NCI-H2107 treated with DMSO at 0.1 percent for 48 hours (cell line): Measurements from ENCODE around the gene PRDX3.

Experiments used
- DNase-seq: peaks from one replicate; lab custom pipeline; 2025; ENCODE audit not compliant: unreplicated experiment; lab: John Stamatoyannopoulos, UW

Gene PRDX3

GRCh38 chr10:119178372-119179119, at the start of gene PRDX3:
PRDX3 (minus strand) TSS chr10:119178812; CDS start chr10:119178790, 22 bp downstream.
- DNase-seq = peak; percentile 62

DNA sequence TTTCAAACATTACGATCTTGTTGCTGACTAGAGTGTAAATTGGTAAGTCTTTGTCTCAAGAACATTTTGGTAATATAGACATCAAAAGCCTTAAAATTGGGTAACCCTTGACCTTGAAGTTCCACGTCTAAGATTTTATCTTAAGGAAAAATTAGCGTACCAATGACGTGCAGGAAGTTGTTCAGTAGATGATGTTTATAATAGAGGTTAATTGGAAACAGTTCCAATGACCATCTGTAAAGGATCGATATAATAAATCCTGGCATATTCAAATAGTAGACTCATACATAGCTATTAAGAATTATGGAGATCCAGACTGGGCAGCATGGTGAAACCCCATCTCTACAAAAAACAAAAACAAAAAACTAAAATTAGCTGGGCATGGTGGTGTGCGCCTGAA, 49.2 kb upstream of the PRDX3 start:
- DNase-seq = no peak

- DNase-seq = no peak
These were observed 46.6 kb upstream of the PRDX3 start for GRCh38 chr10:119225083-119225658.

GRCh38 chr10:119222966-119223386, 44.4 kb upstream of the PRDX3 start:
- DNase-seq = no peak

DNA sequence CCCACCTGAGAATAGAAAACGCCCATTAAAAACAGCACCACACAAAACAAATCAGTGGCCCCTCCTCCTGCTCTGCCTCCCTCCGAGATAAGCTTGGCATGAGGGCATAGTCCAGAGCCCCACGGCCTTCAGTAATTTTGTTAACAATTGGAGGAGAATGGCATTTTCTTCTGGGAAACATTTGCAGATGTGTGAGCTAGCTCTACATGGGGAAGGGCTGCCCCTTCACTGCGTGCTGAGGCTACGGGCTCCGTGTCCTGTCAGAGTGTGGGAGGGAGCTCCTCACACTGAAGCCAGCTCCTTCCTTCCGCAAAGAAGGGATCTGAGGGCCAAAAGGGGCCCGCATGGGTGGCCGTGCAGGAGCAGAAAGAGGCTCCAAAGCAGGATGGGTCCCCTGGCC, 43.9 kb upstream of the PRDX3 start:
- no peak for DNase-seq

GRCh38 chr10:119221666-119222065, 43.1 kb upstream of the PRDX3 start:
- no peak for DNase-seq

DNA sequence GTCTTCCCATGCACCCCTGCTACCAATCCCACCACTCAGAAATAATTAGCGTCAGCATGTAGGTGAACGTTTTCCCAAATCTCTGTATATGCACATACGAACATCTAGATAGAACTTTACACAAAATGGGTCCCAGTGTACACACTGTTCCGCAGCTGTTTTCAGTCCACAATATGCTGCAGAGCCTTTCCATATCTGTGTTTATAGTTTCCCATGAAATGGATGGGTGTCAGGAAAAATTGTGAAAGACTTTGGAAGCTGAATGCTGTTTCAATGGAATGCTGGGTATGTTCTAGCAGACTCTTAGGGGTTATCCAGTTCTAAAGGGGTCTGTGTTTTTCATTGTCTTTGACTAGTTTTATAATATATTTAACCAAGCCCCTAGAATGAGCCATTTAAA, 42.6 kb upstream of the PRDX3 start:
- no peak for DNase-seq

DNA sequence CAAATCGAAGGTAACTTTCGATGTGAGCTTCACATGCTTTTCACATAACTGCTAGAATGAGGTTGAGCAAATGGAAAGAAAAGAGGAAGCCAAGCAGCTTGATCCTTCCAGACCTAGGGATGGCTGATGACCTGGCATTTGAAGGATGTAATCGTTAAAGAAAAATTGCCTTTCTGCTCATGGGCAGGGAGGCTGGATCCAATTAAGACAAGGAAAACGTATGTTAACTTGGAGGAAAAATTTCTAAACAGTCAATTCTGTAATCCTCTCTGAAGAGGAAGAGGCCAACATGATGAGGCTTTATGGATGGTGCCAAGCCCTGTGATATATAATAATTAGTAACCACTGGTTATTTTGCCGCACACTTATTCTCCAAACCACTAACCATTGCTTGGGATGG, 41.3 kb upstream of the PRDX3 start:
- DNase-seq = no peak

DNA sequence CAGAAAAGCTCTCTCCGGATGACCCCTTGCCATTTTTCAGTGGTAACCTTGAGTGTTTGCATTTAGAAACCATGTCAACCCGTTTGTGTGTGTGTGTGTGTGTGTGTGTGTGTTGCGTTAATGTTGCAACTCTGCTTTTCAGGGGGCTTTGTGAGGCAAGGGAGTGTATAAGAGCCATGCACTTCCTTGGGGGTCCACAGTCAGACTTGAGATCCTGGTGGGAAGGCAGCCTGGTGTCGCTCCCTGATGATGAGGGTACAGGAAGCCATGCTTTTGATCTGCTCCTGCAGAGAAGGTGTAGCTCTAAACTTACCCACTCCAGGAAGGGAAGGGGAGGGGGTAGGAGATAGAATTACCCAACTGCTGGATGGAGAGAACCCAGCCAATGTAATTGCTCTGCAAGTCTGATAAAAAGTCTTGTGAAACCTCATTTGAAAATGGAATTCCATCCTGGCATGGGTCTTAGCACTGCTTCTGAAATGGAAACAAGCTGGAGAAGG, 39.4 kb upstream of the PRDX3 start:
- no peak for DNase-seq

GRCh38 chr10:119217401-119217800, 38.8 kb upstream of the PRDX3 start:
- no peak for DNase-seq

DNA sequence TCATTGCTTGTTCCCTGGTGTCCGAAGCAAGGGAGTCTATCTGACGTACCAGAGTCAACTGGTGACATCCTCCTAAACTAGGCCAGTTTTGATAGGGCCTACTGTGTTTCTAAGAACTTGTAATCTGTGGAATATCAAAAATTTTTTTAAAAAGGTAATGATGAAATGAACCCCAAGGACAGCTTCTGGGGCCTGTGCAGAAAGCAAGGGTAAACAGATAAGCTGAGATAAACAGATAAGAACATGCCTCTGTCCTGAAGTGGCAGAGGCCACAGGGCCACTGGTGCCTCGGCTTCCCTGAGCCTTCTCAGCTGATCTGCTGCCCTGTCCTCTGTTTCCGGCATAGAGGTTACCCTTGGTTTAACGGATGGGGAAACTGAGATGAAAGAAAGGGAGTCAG, 37.5 kb upstream of the PRDX3 start:
- DNase-seq = no peak

DNA sequence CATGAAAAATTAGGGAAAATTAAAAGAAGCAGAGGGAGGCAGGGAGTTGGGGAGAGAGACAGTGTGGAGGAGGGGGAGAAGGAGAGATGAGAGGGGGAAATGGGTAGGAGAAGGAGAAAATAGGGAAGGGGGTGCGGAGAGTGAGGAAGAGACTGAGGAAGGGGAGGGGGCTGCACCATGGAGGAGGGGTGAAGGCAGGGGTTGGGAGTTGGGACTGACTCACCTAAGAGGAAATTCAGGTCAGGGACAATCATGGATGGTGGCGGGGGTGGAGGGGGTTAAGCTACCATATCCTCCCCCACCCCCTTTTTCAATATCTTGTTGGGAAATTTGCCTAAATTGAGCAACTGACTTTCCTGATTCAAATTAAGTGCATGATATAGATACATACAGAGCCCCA, 36.8 kb upstream of the PRDX3 start:
- no peak for DNase-seq

DNA sequence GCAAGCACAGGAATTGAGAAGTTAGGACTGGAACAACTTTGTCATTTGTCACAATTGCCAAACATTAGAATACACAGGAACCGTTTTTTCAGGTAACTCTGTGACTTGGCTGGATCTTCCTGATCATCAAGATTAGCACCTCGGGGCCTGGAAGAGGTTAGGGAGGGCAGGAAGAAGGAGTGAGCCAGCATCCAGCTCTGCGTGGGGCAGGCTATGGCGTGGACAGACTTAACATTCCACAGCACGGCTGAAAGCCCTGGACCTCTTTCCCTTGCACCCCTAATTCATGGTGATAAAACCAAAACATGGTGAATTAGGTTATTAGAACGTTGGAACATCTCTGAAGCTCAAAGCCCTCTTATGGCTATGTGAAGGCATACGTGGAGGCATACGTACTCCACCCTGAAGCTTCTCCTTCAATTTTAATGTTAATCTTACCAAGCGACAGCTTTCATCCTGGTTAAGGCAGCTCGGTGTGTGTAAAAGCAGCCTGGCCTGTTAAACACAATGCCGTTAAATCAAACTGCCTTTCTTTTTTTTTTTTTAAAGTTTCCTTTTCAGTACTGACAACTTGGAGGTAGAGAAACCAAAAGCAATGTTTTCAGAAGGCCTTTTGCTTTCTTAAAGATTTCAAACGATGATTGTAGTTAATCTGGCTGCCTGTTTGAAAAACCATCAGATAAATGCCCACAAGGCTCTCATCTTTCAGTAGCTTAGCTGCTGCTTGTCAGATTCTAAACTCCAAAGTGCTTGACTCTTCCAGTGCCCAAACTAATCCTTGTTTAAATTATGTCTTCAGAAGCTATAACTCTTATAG, 33.2 kb upstream of the PRDX3 start:
- DNase-seq = no peak

DNA sequence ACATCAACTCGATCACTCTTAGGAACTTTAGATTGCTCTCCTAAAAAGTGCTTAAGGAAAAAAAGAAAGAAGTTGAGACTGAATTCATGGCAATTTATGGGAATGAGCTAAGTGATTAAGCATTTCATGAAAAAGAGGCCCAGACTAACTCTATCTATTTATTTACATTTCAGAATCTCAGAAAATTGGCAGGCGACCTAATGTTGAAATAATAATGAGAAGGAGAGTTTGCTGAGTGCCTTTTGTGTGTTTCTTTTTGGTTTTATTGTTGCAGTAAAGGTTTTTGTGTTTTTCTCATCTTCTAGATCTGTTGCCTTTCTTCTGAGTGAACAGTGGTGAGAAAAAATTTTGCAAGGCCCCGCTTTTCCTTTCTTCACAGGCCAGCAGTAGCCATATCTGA, 32.6 kb upstream of the PRDX3 start:
- no peak for DNase-seq

- no peak for DNase-seq
These were observed 32.0 kb upstream of the PRDX3 start for GRCh38 chr10:119210633-119211032.

- no peak for DNase-seq
These were observed 31.2 kb upstream of the PRDX3 start for GRCh38 chr10:119209736-119210355.

DNA sequence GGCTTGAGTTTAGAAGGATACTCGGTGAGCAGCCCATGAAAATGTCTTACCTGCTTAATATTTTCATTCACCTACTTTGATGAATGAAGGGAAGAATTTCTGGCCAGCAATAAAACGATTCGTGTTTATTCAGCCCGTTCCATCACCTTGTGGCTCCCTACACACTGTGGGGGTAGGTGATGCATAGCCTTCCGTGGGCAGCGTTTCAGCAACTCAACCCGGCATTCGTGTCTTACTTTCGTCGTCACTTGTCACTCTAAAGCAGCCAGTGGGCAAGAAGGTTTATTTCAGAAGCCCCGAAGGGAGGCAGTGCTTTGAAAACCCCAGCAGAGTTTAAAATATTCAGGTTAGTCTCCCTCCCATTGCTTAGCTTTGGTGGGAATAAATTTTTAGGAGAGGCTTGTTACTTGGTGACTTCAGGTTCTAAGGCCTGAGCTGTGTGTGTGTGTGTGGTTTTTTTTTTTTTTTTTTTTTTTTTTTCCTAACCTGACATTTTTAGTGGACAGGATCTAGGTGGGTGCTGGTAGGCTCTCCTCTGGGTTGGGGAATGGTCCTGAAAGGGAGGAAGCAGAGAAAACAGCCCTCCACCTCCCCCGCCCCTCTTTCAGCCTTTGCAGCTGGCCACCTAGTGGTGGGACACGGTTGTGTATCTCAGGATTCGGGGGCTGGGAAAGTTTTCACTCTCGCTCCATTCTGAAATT, 30.6 kb upstream of the PRDX3 start:
- no peak for DNase-seq

GRCh38 chr10:119208553-119208940, 29.9 kb upstream of the PRDX3 start:
- DNase-seq = no peak

GRCh38 chr10:119207713-119208552, 29.3 kb upstream of the PRDX3 start:
- no peak for DNase-seq

- DNase-seq = peak; percentile 26
These were observed 28.7 kb upstream of the PRDX3 start, which contains the start of gene GRK5 for GRCh38 chr10:119207366-119207666. GRK5 (plus strand) TSS chr10:119207571; CDS start chr10:119207918, 347 bp downstream.
